Neural crest cell (in vitro differentiated cells): ENCODE results near the gene SNX25. TPM values are rescaled to one million over a fixed set of nuclear protein-coding genes. Genes with fewer than 3 reads are reported as not detected.

Experiments
- DNase-seq: peaks from one replicate; pipeline ENCODE4 v3.0.0; 2021; ENCODE audit warnings: low read depth, mixed read lengths, low spot score
- H3K27ac Mint-ChIP-seq: one replicate; pipeline ENCODE4 v1.8.0; 2021; ENCODE audit warnings: mild to moderate bottlenecking, mixed read lengths; ENCODE audit not compliant: unreplicated experiment
- H3K27me3 Mint-ChIP-seq: 2 replicates; pipeline ENCODE4 v1.8.0; 2021; ENCODE audit warnings: low read depth, mild to moderate bottlenecking, mixed read lengths
- H3K36me3 Mint-ChIP-seq: 2 replicates; pipeline ENCODE4 v1.8.0; 2021; ENCODE audit warnings: low read depth, mild to moderate bottlenecking, mixed read lengths
- H3K4me1 Mint-ChIP-seq: 2 replicates; pipeline ENCODE4 v1.8.0; 2021; ENCODE audit warnings: mixed read lengths
- H3K4me3 Mint-ChIP-seq: one replicate; pipeline ENCODE4 v1.8.0; 2021; ENCODE audit warnings: mild to moderate bottlenecking, mixed read lengths
- H3K9me3 Mint-ChIP-seq: 2 replicates; pipeline ENCODE4 v1.8.0; 2021; ENCODE audit warnings: mixed read lengths
- CTCF ChIP-seq: fragments of 200-600 bp; sonication (generic); conservative IDR thresholded peaks from 2 replicates; pipeline ENCODE4 v1.5.0; 2021; ENCODE audit warnings: antibody characterized with exemption, mild to moderate bottlenecking
- long read RNA-seq: library from polyadenylated mRNA; unstranded; transcript quantifications from one replicate; pipeline ENCODE4 v2.0.0, GENCODE V29; 2020
- total RNA-seq: library from RNA; stranded (reverse); gene quantifications from 2 replicates; pipeline ENCODE4 v1.2.1, GENCODE V29; 2021

Gene SNX25
- total RNA-seq, result 9.7 and 14.3 TPM in 2 replicates
- long read RNA-seq, partial matches to known transcripts, result 1 of 4 reads
- long read RNA-seq, other reads (novel, unspliced or antisense), result 2 of 4 reads

- peak; percentile 16 for TF ChIP-seq CTCF
- no peaks in the 10 kb centered on the region for H3K9me3 Mint-ChIP-seq
- DNase-seq, result peak; percentile 69
- H3K36me3 Mint-ChIP-seq, result no peaks in the 10 kb centered on the region
- peaks cover 15% of the 10 kb centered on the region for H3K27me3 Mint-ChIP-seq
- peak within 1 kb of the TSS; percentile 94 for H3K4me3 Mint-ChIP-seq
- H3K4me1 Mint-ChIP-seq, result peaks cover 29% of the 10 kb centered on the region
- peak within 1 kb of the TSS; percentile 96 for H3K27ac Mint-ChIP-seq
Measured at GRCh38 chr4:185209031-185209851, at the start of gene SNX25. TSS of gene SNX25 (plus strand) at chr4:185209598. CDS start at chr4:185209827, 229 bp downstream.

- no peak overlapping the region for H3K27ac Mint-ChIP-seq
- DNase-seq, result no peak
- peaks cover 7% of the 10 kb centered on the region for H3K4me1 Mint-ChIP-seq
- no peak for TF ChIP-seq CTCF
- H3K27me3 Mint-ChIP-seq, result no peaks in the 10 kb centered on the region
- H3K9me3 Mint-ChIP-seq, result no peaks in the 10 kb centered on the region
- no peak overlapping the region for H3K4me3 Mint-ChIP-seq
- H3K36me3 Mint-ChIP-seq, result peaks cover 18% of the 10 kb centered on the region
Measured at GRCh38 chr4:185165605-185166063, 43.8 kb upstream of the SNX25 start.

- no peak overlapping the region for H3K27ac Mint-ChIP-seq
- peaks cover 21% of the 10 kb centered on the region for H3K36me3 Mint-ChIP-seq
- no peak for DNase-seq
- H3K27me3 Mint-ChIP-seq, result no peaks in the 10 kb centered on the region
- no peak overlapping the region for H3K4me3 Mint-ChIP-seq
- H3K4me1 Mint-ChIP-seq, result peaks cover 17% of the 10 kb centered on the region
- TF ChIP-seq CTCF, result no peak
- no peaks in the 10 kb centered on the region for H3K9me3 Mint-ChIP-seq
Measured at GRCh38 chr4:185167234-185167633, 42.2 kb upstream of the SNX25 start.

- H3K27me3 Mint-ChIP-seq, result no peaks in the 10 kb centered on the region
- peak overlapping the region; percentile 57 for H3K27ac Mint-ChIP-seq
- H3K4me3 Mint-ChIP-seq, result no peak overlapping the region
- H3K9me3 Mint-ChIP-seq, result no peaks in the 10 kb centered on the region
- TF ChIP-seq CTCF, result no peak
- no peak for DNase-seq
- H3K4me1 Mint-ChIP-seq, result peaks cover 13% of the 10 kb centered on the region
- H3K36me3 Mint-ChIP-seq, result peaks cover 23% of the 10 kb centered on the region
Measured at GRCh38 chr4:185171373-185172071, 37.9 kb upstream of the SNX25 start.

GRCh38 chr4:185179488-185179887 lies 29.9 kb upstream of the SNX25 start:
- H3K36me3 Mint-ChIP-seq, result peaks cover 4% of the 10 kb centered on the region
- no peak for DNase-seq
- no peak overlapping the region for H3K4me3 Mint-ChIP-seq
- no peaks in the 10 kb centered on the region for H3K27me3 Mint-ChIP-seq
- no peak overlapping the region for H3K27ac Mint-ChIP-seq
- H3K9me3 Mint-ChIP-seq, result no peaks in the 10 kb centered on the region
- TF ChIP-seq CTCF, result no peak
- H3K4me1 Mint-ChIP-seq, result no peaks in the 10 kb centered on the region
